HG03575 (cell line): ENCODE measurements around the gene HTRA2.
A peak's percentile ranks its signal among the peaks of the same experiment; 100 is the strongest.

Experiments
- ATAC-seq: cut with Tn5 transposase; IDR thresholded peaks from one replicate; pipeline ENCODE4 v1.9.1; 2021; ENCODE audit not compliant: unreplicated experiment, insufficient number of reproducible peaks, low FRiP score; ENCODE audit errors: extremely low read depth

Gene HTRA2

GRCh38 chr2:74513605-74514367 is 15.9 kb upstream of the HTRA2 start:
- ATAC-seq: no peak

GRCh38 chr2:74514368-74515270 is 15.1 kb upstream of the HTRA2 start, which contains the start of gene TLX2:
TSS of gene TLX2 (plus strand) at chr2:74514450. CDS start at chr2:74514807, 357 bp downstream.
- ATAC-seq: no peak

GRCh38 chr2:74515271-74515980 is 14.3 kb upstream of the HTRA2 start:
- ATAC-seq: no peak

DNA sequence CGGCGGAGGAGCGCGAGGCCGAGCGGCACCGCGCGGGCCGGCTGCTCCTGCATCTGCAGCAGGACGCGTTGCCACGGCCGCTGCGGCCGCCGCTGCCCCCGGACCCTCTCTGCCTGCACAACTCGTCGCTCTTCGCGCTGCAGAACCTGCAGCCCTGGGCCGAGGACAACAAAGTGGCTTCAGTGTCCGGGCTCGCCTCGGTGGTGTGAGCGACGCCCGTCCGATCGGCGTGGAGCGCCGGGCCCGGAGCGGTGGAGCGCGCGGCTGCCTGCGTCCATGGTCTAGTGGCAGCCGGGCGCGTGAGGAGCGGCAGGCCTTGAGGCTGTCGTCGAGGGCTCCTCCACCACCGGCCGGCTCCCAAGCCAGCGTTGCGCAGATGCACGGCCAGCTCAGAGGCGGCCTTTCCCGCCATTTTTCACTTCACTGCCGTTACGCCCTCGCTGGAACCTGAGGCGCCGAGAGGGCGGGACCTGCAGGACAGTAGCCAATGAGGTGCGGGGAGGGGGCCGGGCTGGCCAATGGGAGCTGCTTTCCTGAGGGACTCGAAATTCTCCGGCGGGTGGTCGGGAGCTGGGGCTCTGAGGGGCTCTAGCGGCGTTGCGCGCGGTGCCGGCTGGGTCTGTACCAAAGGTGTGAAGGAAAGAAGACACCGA is 13.6 kb upstream of the HTRA2 start:
- ATAC-seq: no peak

- ATAC-seq: no peak
These were observed 13.1 kb upstream of the HTRA2 start for GRCh38 chr2:74516650-74517049.

DNA sequence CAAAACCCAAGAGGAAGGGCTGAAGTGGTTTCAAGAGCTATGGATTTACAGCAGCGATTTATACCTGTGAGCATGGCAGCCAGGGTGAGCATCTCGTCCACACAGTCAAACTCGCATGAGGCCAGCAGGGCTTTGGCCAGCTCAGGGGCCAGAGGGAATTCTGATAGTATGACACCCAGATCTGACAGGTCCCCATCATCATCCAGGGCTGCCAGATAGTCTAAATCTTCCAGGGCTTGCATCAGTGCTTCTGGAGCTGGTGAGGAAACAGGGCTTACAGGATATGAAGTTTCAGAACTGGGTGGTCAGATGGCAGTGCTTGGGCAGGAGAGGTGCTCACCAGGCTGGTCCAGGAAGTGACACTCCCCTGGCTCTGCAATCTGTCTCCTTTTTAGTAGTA is 7.2 kb upstream of the HTRA2 start:
- no peak for ATAC-seq

GRCh38 chr2:74524005-74524404 is 5.7 kb upstream of the HTRA2 start:
- no peak for ATAC-seq

DNA sequence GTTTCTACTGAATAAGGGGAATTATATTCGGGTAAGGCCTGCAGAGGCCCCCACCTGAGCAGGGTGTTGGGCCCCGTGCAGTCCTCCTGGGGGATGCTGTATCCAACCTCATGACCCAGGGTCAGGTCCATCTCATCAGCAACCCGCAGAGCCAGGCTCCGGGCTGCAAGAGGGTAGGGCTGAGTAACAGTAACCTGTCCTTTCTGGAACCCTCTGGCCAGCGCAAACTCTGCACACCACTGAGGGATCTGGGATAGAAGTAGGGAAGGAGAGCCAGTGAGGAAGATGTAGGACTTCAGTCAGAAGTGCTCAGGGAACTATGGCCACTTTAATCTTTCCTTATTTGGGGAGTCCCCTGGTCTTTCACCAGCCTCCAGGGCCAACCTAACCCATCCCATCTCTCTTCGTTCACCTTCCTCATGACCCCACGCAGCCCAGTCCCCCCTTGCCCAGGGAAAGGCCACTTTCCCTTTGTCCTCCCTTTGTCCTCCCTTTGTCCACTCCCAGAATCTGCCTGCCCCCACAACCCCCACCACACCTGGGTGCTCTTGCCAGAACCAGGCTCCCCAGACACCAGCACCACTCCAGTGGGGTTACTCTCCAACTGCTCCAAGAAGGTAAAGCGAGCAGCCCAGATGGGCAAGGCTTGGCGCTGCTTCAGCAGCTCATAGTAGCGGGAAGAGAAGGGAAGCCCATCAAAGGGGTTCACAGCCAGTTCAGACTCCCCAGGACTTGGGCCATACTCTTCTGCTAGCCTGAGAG is 4.6 kb upstream of the HTRA2 start:
- no peak for ATAC-seq

- no peak for ATAC-seq
These were observed 3.8 kb upstream of the HTRA2 start, which contains the start of gene DQX1 for GRCh38 chr2:74525717-74526648. TSS of gene DQX1 (minus strand) at chr2:74526231. CDS start at chr2:74525729, 502 bp downstream.

DNA sequence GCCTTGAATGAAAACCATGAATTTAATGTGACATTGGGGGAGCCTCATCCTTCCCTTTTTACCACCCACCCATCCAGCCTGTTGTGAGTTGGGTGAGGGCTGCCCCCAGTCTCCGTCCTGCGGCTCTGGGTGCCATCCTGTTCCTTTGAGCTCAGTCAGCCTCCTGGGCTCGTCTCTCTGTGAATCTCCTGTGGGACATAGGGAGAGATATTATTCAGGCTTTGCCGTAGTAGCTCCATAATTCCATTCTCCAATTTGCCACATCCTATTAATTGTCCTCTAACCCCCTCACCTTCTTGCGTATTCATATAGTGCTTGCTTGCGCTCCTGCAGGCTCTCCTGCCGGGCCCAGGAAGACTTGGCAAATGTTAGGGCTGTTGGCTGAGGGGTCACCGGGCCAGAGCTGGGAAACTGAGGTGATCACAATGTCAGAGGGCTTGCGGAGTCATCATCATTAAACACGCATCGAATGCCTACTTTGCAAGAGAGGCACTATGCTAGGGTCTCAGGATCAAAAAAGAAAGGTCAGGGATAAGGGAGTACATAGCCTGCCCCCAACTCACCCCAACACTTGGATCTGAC is 3.0 kb upstream of the HTRA2 start:
- no peak for ATAC-seq

DNA sequence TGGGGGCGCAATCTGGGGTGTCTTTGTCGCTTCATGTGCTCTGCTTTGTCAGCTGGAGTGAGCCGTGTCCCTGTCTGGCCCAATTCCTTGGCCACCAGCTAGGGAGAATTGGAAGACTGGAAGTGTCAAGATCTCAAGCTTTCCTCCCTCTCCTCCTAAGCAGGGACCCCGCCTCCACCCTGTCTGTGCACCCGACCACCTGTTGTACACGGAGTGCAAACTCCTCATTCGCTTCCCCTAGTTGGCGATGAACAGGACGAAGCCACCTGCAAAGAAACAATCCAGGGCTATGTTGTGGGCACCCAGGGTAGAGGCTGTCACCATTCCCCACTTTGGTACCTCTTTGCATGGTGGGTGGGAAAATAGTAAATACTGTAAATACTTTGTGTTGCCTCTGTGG is 2.0 kb upstream of the HTRA2 start:
- no peak for ATAC-seq

- no peak for ATAC-seq
These were observed 955 bp upstream of the HTRA2 start for GRCh38 chr2:74528600-74529356.

DNA sequence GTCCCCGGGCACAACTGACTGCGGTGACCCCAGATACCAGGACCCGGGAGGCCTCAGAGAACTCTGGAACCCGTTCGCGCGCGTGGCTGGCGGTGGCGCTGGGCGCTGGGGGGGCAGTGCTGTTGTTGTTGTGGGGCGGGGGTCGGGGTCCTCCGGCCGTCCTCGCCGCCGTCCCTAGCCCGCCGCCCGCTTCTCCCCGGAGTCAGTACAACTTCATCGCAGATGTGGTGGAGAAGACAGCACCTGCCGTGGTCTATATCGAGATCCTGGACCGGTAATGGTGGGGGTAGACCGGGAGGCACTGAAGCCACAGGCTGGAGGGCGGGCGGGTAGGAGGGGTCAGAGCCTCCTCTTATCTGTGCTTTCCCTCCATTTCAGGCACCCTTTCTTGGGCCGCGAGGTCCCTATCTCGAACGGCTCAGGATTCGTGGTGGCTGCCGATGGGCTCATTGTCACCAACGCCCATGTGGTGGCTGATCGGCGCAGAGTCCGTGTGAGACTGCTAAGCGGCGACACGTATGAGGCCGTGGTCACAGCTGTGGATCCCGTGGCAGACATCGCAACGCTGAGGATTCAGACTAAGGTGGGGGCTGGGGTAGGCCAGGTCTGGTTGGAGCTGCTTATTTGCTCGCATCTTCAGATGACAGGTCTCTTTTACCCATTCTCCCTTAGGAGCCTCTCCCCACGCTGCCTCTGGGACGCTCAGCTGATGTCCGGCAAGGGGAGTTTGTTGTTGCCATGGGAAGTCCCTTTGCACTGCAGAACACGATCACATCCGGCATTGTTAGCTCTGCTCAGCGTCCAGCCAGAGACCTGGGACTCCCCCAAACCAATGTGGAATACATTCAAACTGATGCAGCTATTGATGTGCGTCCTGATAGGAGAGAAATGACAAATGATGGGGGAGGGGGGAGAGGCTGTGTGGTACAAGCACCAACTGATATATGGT is 780 bp downstream of the HTRA2 start:
- peak; percentile 35 for ATAC-seq

- no peak for ATAC-seq
These were observed 1.9 kb downstream of the HTRA2 start for GRCh38 chr2:74531666-74532065.

DNA sequence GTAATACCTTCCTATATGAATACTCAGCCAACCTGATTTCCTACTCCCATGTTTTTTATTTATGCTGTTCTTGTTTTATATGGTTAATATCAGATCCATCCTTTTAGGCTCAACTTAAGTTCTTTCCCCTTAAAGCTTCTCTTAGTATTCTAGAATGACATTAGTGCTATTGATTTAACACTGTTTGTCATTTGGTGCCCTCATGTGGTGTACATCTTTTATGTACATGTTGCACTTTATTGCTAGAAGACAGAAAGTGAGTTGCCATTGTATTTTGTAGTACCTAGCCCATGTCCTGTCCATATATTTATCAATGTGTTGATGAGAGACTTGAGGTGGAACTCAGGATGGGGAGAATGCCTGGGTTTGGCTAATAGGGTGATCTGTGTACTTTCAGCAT is 2.5 kb downstream of the HTRA2 start:
- no peak for ATAC-seq
